SK-N-DZ (cell line): ENCODE results near the gene CHRM4.

Experiments used
- DNase-seq: peaks from one replicate; pipeline ENCODE4 v3.0.0-alpha.2; 2015; ENCODE audit warnings: low spot score

CHRM4 gene

GRCh38 chr11:46367244-46367915 is 24.2 kb downstream of the CHRM4 start:
- no peak for DNase-seq

- DNase-seq: no peak
Measured at GRCh38 chr11:46366661-46367161, 24.9 kb downstream of the CHRM4 start.

GRCh38 chr11:46366260-46366659 is 25.3 kb downstream of the CHRM4 start:
- DNase-seq: no peak

GRCh38 chr11:46364791-46365190 is 26.8 kb downstream of the CHRM4 start:
- no peak for DNase-seq

- no peak for DNase-seq
Measured at GRCh38 chr11:46364056-46364455, 27.5 kb downstream of the CHRM4 start.

- DNase-seq: no peak
Measured at GRCh38 chr11:46363455-46364005, 28.0 kb downstream of the CHRM4 start.

GRCh38 chr11:46363031-46363407 is 28.6 kb downstream of the CHRM4 start:
- no peak for DNase-seq

- no peak for DNase-seq
Measured at GRCh38 chr11:46362156-46363030, 29.2 kb downstream of the CHRM4 start.

GRCh38 chr11:46361283-46362155 is 30.1 kb downstream of the CHRM4 start:
- DNase-seq: peak; percentile 51

- no peak for DNase-seq
Measured at GRCh38 chr11:46360878-46361277, 30.7 kb downstream of the CHRM4 start.

GRCh38 chr11:46359953-46360352 is 31.6 kb downstream of the CHRM4 start:
- DNase-seq: no peak

- no peak for DNase-seq
Measured at GRCh38 chr11:46357483-46357936, 34.1 kb downstream of the CHRM4 start.

- no peak for DNase-seq
Measured at GRCh38 chr11:46356924-46357482, 34.6 kb downstream of the CHRM4 start.

GRCh38 chr11:46353698-46354097 is 37.9 kb downstream of the CHRM4 start:
- DNase-seq: no peak

- peak; percentile 63 for DNase-seq
Measured at GRCh38 chr11:46352063-46352841, 39.3 kb downstream of the CHRM4 start.

GRCh38 chr11:46351606-46352005 is 40.0 kb downstream of the CHRM4 start:
- no peak for DNase-seq

GRCh38 chr11:46351148-46351547 is 40.4 kb downstream of the CHRM4 start:
- DNase-seq: no peak

GRCh38 chr11:46350695-46351094 is 40.9 kb downstream of the CHRM4 start:
- no peak for DNase-seq

GRCh38 chr11:46348566-46349401 is 42.8 kb downstream of the CHRM4 start:
- DNase-seq: no peak
